Testis (tissue), 2 donors: Measurements from ENCODE around the gene NR2F2.

ENCODE experiments used
- CTCF ChIP-seq, 3 experiments: fragments of 450-650 bp in 2 of 3; fragments of 200-600 bp in 1 of 3; sonication (generic) in 1 of 3; IDR thresholded peaks; one replicate each; pipeline ENCODE4 v1.5.1; 2016 to 2019; ENCODE audit warnings: antibody characterized with exemption in 3 of 3, mild to moderate bottlenecking in 2 of 3, moderate library complexity in 1 of 3
- POLR2A ChIP-seq: fragments of 450-650 bp; IDR thresholded peaks from one replicate; pipeline ENCODE4 v1.6.1; 2017; ENCODE audit warnings: antibody characterized with exemption, mild to moderate bottlenecking, moderate library complexity

GRCh38 chr15:96341513-96342405 is 11.3 kb downstream of the NR2F2 start:
- TF ChIP-seq CTCF (IDR thresholded peaks at IDR 0.05) (no peak), POLR2A (no peak)
